HG02938 (cell line): ENCODE results near the gene CRKL.

Experiments used
- ATAC-seq: cut with Tn5 transposase; IDR thresholded peaks from one replicate; pipeline ENCODE4 v1.9.1; 2021; ENCODE audit warnings: mild to moderate bottlenecking, moderate library complexity; ENCODE audit not compliant: unreplicated experiment

CRKL gene

DNA sequence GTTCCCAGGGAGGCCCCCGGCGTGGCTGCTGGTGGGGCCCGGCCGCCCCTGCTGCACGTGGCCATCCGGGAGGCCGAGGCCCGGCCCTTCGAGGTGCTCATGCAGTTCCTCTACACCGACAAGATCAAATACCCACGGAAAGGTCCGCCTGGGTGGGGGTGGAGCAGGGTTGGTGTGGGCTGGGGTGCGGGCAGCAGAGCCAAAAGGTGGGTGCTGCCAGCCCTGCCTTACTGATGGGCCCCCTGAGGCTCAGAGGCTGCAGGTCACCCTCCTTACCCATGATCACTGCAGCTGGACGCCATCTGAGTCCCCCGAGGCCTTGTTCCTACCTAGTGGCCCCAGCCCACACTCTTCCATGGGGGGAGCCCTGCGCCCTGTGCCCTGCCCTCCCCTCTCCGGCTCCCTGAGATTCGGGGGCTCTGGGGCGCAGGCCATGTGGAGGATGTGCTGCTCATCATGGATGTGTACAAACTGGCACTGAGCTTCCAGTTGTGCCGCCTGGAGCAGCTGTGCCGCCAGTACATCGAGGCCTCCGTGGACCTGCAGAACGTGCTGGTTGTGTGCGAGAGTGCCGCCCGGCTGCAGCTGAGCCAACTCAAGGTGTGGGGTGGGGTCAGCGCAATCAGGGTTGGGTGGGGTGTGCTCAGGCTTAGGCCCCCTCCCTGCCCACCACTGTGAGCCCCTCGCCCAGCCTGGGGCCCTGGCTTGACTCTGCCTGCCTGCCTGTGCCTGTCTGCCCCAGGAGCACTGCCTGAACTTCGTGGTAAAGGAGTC lies 77.1 kb downstream of the CRKL start:
- no peak for ATAC-seq

DNA sequence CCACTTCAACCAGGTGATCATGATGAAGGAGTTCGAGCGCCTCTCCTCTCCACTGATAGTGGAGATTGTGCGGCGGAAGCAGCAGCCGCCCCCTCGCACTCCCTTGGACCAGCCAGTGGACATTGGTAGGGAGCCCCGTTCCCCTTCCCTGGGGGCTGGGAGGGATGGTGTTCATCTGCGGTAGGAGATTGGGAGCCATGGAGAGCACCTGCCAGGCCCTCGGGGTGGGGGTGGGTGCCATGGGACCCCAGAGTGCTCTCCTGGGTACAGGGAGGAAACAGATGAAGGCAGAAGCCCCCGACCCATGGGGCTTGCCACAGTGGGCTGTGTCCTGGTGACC lies 77.7 kb downstream of the CRKL start:
- no peak for ATAC-seq

DNA sequence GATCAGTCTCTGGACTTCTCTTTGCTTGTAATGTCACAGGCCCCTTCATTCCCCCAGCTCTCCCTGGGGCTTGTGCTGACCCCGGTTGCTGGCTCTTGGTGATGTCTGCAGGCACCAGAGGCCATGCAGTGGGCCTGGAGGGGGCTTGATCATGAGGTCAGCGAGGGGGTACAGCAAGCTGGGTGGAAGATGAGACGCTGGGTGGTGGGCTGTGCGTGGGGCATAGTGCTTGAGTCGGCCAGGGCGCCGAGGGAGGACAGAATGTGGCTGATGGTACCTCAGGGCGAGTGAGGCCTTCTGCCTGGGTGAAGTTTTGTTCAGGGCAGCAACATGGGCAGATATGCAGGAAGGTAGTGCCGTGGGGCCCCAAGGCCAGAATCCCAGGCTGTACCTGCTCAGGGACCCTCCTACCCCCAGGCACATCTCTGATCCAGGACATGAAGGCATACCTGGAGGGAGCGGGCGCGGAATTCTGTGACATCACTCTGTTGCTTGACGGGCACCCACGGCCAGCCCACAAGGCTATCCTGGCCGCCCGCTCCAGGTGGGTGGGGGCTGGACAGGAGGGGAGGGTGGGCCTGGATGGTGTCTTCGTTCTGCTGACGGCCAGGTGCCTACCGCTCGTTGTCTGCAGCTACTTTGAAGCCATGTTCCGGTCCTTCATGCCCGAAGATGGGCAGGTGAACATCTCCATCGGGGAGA lies 78.3 kb downstream of the CRKL start:
- no peak for ATAC-seq

DNA sequence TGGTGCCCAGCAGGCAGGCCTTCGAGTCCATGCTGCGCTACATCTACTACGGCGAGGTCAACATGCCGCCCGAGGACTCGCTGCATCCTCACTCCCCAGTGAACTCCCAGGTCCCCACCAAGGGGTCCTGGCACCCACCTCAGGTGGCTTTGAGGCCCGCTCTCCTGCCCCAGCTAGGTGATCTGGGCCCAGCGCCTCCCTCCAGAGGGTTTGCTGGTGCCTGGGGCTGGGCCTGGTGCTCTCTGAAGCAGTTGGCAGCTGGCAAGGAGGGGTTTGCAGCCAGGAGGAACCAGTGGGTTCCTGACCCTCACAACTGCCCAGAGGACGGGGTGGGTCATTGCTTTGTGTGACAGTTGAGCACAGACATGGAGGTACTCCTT lies 78.8 kb downstream of the CRKL start:
- no peak for ATAC-seq

- ATAC-seq = no peak
Observed at GRCh38 chr22:20996598-20997535, 79.7 kb downstream of the CRKL start.

- ATAC-seq = no peak
Observed at GRCh38 chr22:20997536-20998257, 80.5 kb downstream of the CRKL start.

DNA sequence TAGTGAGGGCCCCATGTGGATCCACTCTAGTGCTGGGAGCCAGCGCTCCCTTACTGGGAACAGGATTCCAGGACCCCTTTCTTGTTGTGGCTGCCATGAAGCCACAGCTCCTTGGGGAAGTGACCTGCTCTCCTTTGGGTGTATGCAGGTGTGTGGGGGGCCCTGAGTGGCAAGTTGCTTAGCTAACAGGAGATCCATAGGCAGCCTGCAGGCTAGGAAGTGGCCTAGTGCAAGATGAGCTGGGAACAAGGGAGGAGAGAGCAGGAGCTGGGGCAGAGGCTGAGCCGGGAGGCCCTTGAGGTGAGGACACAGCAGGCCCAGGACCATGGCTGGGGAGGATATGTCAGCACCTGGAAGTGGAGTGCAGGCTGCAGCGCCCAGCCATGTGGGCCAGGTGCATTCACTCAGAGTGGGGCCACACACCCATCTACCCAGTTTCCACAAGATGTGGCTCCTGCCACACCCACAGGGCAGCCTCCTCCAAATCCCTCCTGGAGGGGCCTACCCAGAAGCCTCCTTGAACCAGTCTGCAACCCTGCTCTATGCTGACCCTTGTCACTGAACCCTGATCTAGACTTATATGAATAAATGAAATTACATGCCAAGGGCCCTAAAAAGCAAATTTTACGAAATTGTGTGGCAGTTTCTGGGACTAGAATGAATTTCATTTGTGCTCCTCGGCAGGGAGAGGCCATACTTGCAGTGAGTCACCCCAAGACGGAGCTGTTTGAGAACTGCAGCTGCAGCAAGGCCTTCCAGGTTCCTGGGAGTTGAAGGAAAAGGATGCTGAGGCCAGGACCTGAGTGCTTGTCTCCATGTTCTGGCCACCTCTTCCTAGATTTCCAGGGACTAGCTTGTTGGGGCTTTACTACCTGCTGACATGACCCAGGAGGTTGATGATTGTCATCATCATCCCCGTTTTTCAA lies 81.5 kb downstream of the CRKL start:
- ATAC-seq = no peak

DNA sequence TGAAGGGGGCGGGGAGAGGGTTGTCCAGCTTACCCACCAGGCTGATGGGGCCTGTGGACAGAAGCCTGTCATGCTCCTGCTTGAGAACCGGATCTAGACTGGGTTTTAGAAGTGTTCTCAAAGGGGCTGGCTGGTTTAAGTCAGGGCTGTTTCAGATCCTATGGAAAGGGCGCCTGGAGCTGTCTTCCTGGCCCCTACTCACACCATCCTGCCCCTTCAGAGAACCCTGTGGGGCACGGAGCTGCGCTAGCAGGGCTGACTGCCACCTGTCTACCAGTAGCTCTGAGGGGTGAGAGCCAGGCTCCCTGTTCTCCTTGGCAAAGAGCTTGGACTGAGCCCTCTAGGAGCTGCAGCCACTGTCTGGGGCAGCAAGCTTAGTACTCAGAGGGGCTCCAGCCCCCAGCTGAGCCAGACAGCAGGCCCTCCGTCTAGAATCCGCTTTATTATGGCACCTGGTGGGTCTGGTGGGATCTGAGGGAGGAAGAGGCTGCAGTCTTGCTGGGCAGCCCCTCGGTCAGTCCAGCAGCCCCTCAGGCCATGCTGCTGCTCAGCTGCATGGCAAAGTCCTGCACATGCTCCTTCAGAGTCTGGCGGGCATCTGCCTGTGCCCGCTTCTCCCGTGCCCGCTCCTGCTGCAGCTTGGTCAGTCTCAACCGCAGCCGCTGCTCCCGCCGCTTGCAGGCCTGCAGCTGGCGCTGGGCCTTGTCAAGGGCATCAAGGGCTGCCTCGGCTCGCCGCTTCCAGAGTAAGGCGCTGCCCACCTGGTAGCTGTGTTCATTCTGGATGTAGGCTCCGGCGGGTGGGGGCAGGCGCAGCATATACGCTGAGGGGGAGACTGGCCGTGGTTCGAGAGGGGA lies 82.4 kb downstream of the CRKL start:
- no peak for ATAC-seq

GRCh38 chr22:21000207-21000986 lies 83.2 kb downstream of the CRKL start:
- ATAC-seq = no peak

DNA sequence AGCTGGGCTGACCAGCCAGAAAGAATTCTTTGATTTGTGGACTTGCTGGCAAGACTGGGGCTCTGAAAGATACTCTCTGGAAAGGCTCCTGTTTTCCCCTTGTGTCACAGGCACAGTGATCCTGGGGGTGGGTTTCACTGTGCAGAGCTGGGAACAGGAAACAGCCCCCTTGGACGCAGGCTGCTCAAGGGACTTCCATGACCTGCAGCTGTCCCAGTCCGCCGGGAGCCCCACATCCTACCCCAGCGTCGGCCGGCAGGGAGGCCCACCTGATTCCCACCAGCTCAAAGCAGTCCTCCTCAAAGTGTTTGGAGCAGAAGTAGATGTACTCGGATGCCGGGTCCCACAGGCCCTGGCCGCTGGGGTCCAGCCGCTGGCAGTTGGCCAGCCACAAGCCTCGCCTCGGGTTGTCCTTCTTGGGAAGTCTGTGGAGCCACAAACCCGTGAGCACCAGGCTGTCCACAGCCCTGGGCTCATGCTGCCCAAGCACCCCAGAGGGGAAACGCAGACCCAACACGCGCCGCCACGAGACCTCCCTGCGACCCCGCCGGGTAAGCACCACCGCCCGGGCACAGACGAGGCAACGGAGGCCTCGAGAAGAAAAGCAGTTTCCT lies 83.9 kb downstream of the CRKL start:
- ATAC-seq = no peak

DNA sequence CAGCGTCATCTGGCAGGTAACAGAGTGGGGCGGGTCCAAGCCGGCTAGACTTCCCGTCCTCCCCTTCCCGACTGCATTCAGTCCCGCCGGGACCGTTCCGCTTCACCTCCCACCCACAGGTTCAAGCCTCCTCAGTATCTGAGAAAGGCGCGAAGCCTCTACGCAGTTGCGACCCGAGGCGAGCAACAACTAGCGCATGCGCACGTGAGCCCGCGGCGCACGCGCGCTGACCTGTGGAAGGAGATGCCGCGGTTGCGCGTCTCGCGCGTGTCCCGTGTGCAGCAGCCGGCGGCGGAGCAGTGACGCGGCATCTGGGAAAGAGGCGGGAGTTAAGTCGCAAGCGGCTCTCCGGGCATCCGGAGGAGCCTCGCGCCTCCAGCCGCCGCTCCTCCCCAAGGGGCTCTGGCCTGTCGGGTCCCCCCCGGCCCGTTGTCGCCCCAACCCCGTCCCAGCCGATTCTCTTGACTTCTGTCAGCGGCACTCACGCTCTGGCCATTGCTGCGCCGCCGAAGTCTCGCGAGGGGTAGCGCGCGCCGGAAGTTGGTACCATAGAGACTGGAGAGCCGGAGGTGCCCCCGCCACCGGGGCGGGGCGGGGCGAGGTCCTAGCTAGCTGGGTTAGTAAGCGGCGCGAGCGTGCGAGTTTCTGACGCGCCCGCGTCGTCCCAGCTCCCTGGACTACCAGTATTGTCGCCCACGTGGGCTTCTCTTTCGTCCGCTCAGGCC lies 84.6 kb downstream of the CRKL start, which contains the start of gene THAP7:
Gene THAP7, minus strand, starts transcription at position 518 of the 725 bp plus-strand sequence. Its CDS starts 207 bp downstream, at position 311.
- ATAC-seq = peak; percentile 86
